ENCODE results near the gene USP32.

The USP32 gene

DNA sequence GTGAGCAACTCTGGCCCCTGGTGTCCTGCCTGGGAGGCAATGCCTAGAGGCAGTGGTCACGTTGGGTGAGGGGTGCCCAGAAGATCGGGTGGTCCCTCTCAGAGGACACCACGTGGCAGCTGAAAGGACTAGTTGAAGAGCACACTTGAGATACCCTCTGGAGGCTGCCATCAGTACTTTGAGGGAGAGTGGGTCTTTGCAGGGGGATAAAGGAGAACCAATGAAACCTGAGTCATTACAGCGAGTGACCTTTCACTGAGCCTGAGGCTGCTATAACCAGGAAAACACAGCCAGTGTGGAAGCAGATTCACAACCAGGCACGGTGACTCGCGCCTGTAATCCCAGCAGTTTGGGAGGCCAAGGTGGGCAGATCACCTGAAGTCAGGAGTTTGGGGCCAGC, 223.3 kb downstream of the USP32 start:
- DNase-seq = no peak
- Mint-ChIP-seq H3K27me3 (ENCODE audit: low read depth, poor library complexity) (peaks cover 21% of the 10 kb centered on the region), H3K4me3 (no peak overlapping the region), H3K4me1 (peaks cover 52% of the 10 kb centered on the region), H3K27ac (no peak overlapping the region), H3K9me3 (no peaks in the 10 kb centered on the region), H3K36me3 (ENCODE audit: low read depth) (peaks cover 4% of the 10 kb centered on the region)
- no peak for TF ChIP-seq CTCF (IDR thresholded peaks at IDR 0.05)

GRCh38 chr17:60167065-60167741, 224.7 kb downstream of the USP32 start:
- Mint-ChIP-seq H3K36me3 (ENCODE audit: low read depth) (peaks cover 2% of the 10 kb centered on the region), H3K4me1 (peaks cover 60% of the 10 kb centered on the region), H3K4me3 (no peak overlapping the region), H3K27ac (no peak overlapping the region), H3K27me3 (ENCODE audit: low read depth, poor library complexity) (peaks cover 23% of the 10 kb centered on the region), H3K9me3 (no peaks in the 10 kb centered on the region)
- no peak for TF ChIP-seq CTCF (IDR thresholded peaks at IDR 0.05)
- DNase-seq = no peak

- peaks cover 69% of the 10 kb centered on the region for H3K4me1 Mint-ChIP-seq
- peaks cover 28% of the 10 kb centered on the region for H3K27me3 Mint-ChIP-seq (ENCODE audit: low read depth, poor library complexity)
- no peak overlapping the region for H3K27ac Mint-ChIP-seq
- no peak for DNase-seq
- no peak for TF ChIP-seq CTCF (IDR thresholded peaks at IDR 0.05)
- no peaks in the 10 kb centered on the region for H3K36me3 Mint-ChIP-seq (ENCODE audit: low read depth)
- no peak overlapping the region for H3K4me3 Mint-ChIP-seq
- H3K9me3 Mint-ChIP-seq = no peaks in the 10 kb centered on the region
Measured at GRCh38 chr17:60165971-60166370, 226.0 kb downstream of the USP32 start.

DNA sequence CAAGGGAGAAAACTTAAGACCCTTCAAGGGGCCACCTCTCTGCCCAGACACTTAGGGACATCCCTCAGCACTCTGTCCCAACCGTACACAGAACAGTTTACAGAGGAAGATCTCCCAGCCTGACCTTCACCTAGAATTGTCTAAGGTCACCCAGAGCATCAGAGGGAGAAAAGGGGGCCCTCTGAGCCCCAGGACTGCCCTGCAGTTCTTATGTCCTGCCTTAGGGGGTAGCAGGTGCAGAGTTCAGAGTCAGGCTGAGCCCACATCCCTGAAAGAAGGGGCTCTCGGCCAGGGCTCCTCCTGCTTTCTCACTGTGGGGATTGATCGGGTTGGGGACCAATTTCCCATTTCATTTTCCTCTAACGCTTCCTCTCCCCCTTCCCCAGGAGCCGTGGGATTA, 226.7 kb downstream of the USP32 start:
- Mint-ChIP-seq H3K36me3 (ENCODE audit: low read depth) (no peaks in the 10 kb centered on the region), H3K4me3 (no peak overlapping the region), H3K27ac (no peak overlapping the region), H3K9me3 (no peaks in the 10 kb centered on the region), H3K4me1 (peaks cover 71% of the 10 kb centered on the region), H3K27me3 (ENCODE audit: low read depth, poor library complexity) (peaks cover 35% of the 10 kb centered on the region)
- no peak for DNase-seq
- TF ChIP-seq CTCF (IDR thresholded peaks at IDR 0.05) = no peak

DNA sequence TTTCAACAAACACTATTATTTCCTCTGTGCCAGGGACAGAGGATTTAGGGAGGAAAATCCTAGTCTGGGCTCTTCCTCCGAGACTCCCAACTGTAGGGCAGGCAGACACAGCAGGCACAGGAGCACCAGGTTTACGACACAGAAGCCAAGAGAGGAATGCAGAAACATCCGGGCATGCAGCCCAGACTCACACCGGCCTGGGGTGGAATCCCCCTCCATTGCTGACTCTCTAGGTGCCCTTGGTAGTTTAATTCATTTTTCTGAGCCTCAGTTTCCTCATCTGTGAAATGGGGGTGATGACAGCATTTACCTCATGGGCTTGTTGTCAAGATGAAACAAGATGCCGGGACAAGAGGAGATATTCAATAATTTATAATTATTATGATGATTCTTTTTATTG, 227.2 kb downstream of the USP32 start:
- no peak for TF ChIP-seq CTCF (IDR thresholded peaks at IDR 0.05)
- Mint-ChIP-seq H3K27ac (no peak overlapping the region), H3K4me1 (peaks cover 69% of the 10 kb centered on the region), H3K9me3 (no peaks in the 10 kb centered on the region), H3K4me3 (no peak overlapping the region), H3K36me3 (ENCODE audit: low read depth) (no peaks in the 10 kb centered on the region), H3K27me3 (ENCODE audit: low read depth, poor library complexity) (peaks cover 40% of the 10 kb centered on the region)
- DNase-seq = no peak

GRCh38 chr17:60164164-60164563, 227.8 kb downstream of the USP32 start:
- Mint-ChIP-seq H3K27me3 (ENCODE audit: low read depth, poor library complexity) (peaks cover 46% of the 10 kb centered on the region), H3K9me3 (no peaks in the 10 kb centered on the region), H3K4me1 (peaks cover 67% of the 10 kb centered on the region), H3K36me3 (ENCODE audit: low read depth) (no peaks in the 10 kb centered on the region), H3K27ac (no peak overlapping the region), H3K4me3 (no peak overlapping the region)
- DNase-seq = no peak
- TF ChIP-seq CTCF (IDR thresholded peaks at IDR 0.05) = no peak

Measured in nephron progenitor cell (in vitro differentiated cells).